NCI-H1105 treated with DMSO at 0.1 percent for 48 hours (cell line): Measurements from ENCODE around the gene PAH.
A peak's percentile ranks its signal among the peaks of the same experiment; 100 is the strongest.

Source experiments
- DNase-seq: peaks from one replicate; lab custom pipeline; 2025; lab: John Stamatoyannopoulos, UW

PAH gene

GRCh38 chr12:102950107-102950949, 33.3 kb upstream of the PAH start:
- peak; percentile 91 for DNase-seq

DNA sequence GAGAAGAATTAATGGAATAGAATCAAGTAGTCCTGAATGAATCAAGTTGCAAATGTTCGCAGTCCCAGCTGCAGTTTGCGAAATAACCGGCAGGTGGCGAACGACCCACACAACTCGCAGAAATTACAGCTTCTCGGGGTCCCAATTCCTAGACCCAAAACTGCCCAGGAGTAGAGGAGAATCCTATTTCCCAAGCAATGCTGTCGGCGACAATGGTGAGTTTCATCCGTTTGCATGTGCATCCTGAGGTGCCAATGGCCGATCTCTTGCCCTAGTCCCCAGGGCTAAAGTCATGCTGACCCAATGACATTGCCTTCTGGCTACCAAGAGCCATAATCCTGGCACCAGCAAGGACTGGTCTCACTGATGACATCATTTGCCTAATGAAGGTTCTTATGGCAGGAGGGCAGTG, 31.9 kb upstream of the PAH start:
- DNase-seq: peak; percentile 92

DNA sequence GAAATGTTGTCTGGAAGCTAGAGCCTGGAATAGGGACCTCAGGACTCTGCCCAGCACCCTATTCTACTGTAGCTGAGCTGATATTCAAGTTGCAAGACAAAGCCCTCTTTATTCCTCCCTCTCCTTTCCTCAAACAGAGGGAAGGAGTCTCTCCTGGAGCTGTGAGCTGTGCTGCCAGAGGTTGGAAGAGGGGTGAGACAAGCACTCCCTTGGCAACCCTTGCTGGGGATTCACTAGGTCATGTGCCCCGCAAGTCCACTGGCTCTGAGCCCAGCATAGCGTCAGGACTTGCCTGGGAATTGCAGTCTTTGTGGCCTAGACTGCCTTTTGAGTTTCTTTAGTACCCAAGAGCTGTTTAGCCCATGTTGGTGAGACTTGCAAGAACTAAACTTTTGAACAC, 29.0 kb upstream of the PAH start:
- peak; percentile 66 for DNase-seq

DNA sequence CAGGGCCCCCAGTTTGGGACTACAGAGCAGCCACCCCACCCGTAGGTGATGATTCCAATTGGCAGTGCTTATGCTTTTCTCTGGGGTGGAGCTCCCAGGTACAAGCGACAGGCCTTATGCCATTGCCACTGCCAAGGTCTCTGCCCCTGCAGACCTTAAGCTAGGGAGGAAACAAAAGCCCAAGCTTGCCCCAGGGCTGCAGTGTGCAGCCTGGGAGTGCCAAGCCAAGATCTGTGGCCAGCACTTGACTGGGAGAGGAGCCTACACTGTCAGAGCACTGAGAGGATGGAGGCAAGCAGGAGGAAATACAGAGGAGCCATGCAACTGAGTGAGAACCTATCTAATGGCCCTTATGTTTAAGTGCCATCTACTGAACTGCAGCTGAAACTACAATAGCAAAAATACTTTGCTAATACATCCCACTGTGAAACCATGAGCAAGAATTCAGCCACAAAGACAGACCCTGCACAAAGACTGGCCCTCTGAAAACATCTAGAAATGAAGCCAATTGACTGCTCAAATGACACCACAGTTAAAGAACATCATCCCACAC, 22.7 kb upstream of the PAH start:
- DNase-seq: no peak

GRCh38 chr12:102939059-102939458, 22.0 kb upstream of the PAH start:
- DNase-seq: no peak

GRCh38 chr12:102933168-102933567, 16.1 kb upstream of the PAH start:
- DNase-seq: no peak

- DNase-seq: no peak
Observed at GRCh38 chr12:102927220-102927619, 10.2 kb upstream of the PAH start.

DNA sequence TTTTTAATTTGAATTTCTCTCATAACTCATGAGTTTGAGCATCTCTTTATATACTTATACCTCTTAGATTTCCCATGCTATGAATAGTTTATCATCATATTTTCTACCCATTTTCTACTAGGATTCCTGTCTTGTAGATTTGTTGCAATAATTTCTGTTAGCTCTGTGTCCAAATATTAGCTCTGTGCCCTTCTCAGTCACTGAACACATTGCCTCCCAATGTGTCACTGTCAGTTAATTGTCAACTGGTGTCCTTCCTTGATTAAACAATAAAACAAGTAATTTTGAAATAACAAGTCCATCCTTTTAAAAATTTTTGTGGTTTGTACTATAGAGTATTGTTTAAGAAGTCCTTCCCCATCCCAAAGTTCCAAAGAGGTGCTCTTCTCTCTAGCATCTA, 4.2 kb upstream of the PAH start:
- no peak for DNase-seq

DNA sequence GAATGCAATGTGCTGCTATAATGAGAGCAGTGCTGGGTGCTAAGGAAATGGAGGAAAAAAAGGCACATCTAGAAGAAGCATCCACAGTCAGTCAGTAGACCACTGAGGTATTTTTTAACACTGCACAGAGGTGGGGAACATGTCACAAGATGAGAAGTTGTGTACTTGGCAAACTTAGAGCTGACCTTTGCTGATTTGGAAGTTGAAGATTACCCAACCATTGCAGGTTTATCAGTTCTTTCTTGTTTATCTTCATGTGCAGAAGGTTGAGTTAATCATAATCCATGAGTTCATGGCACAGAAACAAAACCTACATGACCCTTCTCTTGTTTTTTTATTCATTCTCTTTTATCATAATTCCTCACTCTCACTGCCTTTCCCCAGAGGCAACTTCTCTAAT, 3.2 kb upstream of the PAH start:
- no peak for DNase-seq

DNA sequence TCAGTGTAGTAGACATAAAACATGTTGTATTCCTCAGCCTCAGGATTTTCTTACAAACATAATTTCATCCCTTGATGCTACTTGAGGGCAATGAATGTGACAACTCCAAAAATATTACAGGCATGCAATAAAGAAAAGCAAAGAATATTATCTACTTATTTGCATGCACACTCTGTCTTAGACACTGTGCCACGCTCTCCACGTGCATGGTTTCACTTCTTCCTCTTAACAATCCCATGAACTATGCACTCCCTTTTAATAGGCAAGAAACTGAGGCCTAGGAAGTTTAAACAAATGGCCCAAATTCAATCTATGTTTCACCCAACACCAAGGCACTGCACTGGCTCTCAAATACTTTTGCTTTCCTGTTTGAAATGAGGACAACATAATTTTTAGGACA, 1.8 kb upstream of the PAH start:
- DNase-seq: no peak

GRCh38 chr12:102916252-102917025, 605 bp downstream of the PAH start:
- no peak for DNase-seq

GRCh38 chr12:102913453-102914226, 3.4 kb downstream of the PAH start:
- DNase-seq: no peak

DNA sequence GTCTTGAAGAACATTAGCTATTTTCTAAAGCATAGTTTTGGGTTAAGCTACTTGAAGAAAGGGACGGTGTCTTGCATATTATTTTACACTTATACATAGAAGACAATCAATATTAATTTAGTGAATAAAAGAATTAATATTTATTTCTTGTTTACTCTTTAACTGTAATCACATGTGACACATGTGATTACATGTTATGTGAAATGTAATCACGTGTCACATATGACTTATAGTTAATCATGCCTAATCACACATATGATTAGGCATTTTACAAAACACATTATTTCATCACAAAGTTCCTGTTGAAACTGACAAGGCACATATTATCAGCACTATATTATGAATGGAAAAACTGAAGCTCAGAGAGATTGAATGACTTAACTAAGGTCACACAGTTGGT, 4.8 kb downstream of the PAH start:
- no peak for DNase-seq

GRCh38 chr12:102911320-102911719, 5.7 kb downstream of the PAH start:
- DNase-seq: no peak

DNA sequence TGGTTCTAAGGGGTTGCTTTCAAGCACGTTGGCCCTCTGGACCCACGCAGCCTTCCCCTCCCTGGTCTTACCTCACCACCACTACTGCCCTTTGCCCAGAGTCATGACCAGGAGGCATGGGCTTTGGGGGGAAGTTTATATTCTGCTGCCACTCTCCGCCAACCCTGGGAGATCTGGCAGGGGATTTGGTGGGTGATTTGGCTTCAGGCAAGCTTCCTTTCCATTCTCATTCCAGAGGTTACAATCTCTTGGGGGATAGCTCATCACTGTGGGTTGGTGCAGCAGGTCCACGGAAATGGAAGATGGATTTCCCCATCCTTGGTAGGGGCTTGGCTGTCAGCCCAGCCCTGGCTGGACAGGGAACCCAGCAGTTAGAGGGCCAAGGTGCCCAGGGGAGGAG, 6.3 kb downstream of the PAH start:
- no peak for DNase-seq

DNA sequence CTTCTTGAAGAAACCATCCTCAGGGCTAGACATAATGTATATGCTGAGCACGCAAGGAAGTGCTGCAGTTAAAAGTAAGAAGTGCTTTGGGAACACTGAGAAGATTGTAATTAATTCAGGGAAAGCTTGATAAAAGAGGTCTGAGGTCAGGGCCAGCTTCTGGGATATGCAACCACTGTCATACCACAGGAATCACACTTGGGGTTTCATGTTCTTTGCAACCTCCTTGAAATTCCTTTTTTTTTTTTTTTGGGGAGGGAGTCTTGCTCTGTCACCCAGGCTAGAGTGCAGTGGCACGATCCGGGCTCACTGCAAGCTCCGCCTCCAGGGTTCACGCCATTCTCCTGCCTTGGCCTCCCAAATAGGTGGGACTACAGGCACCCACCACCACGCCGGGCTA, 6.9 kb downstream of the PAH start:
- no peak for DNase-seq

DNA sequence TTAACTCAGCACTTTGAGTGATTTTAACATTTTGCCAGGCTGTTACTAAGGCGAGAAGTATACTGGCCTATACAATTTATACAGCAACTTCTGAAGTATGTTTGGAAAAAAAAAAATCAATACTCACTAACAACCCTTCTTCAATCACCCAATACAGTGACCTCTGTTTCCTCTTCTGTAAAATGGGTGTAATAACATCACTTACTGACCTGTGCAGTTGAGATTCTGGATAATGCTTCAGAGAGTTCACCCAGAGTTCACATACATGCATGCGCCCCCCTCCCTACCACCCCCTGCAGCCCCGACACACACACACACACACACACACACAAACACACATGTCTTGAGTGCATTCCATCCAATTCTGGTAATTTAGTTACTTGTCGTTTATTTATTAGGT, 9.1 kb downstream of the PAH start:
- no peak for DNase-seq

GRCh38 chr12:102905229-102905628, 11.8 kb downstream of the PAH start:
- DNase-seq: no peak

DNA sequence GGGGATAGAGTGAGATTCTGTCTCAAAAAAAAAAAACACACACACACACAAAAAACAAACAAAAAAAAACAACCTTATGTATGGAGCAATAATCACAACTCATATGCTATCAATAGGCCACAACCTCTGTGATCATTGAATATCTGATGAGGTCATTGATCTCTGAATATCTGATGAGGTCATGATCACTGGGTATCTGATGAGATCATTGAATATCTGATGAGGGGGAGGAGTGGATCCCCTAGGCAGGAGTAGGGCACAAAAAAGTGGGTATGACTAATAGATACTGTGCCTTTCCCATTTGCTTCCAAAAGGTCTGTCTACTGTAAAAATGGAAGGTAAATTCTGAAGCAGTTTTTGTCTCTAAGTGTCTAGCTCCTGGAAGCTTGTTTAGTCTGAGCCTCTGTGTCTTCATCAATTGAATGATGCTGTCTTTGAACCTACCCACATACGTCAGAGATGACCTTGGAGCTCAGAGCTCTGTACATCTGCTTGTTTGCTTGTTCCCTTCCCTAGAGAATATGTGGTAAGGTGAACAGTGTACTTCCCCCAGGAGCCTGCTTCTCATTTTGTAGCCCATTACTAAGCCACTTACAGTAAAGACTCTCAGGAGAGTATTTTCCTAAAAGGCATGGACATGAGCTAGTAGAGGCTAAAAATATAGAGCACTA, 13.6 kb downstream of the PAH start:
- no peak for DNase-seq

GRCh38 chr12:102902093-102902492, 15.0 kb downstream of the PAH start:
- DNase-seq: no peak

- no peak for DNase-seq
Observed at GRCh38 chr12:102900389-102900788, 16.7 kb downstream of the PAH start.

GRCh38 chr12:102896067-102896466, 21.0 kb downstream of the PAH start:
- no peak for DNase-seq
